Endothelial cell of umbilical vein (primary cell): ENCODE measurements around the gene ARHGAP31. TPM values are rescaled to one million over a fixed set of nuclear protein-coding genes. Genes with fewer than 3 reads are reported as not detected.

ENCODE experiments used
- BruUV-seq: library from RNA; stranded (reverse); fragments of 400-500 nt; replicated peaks from 2 replicates; lab custom pipeline; 2021; lab: Mats Ljungman, UMichigan
- CTCF ChIA-PET: fragments of 300-600, 350-600 bp; sonication (Branson Sonifier 250); formaldehyde crosslinking; loops from one replicate; lab custom pipeline; 2021; ENCODE audit warnings: antibody characterized with exemption, inconsistent platforms; lab: Charles Lee
- POLR2A ChIA-PET: fragments of 300-600, 350-600 bp; sonication (Branson Sonifier 250); formaldehyde crosslinking; loops from one replicate; lab custom pipeline; 2021; ENCODE audit warnings: antibody characterized with exemption, inconsistent platforms; lab: Charles Lee
- DNase-seq: peaks from one replicate; pipeline ENCODE4 v3.0.0-alpha.2; 2011; ENCODE audit warnings: low read depth, low spot score
- FAIRE-seq: peaks from 2 replicates; lab custom pipeline; 2011; peaks lifted over from hg19 to GRCh38; lab: Jason Lieb, UNC
- H2AFZ ChIP-seq: 2 replicates; pipeline ENCODE4 v1.6.0; 2012; ENCODE audit warnings: low read depth, low read length, control low read depth, inconsistent platforms
- H3K27ac ChIP-seq: 2 replicates; pipeline ENCODE4 v1.5.1; 2011; ENCODE audit warnings: low read depth, mild to moderate bottlenecking, control low read depth, low read length, moderate library complexity; ENCODE audit not compliant: insufficient read depth
- H3K27me3 ChIP-seq, 2 experiments: 2 replicates each; pipeline versions ENCODE4 v1.6.0 to v1.6.1; 2011; ENCODE audit warnings: low read length in 2 of 2, mixed read lengths in 1 of 2; ENCODE audit not compliant: control insufficient read depth in 2 of 2, insufficient read depth in 2 of 2
- H3K36me3 ChIP-seq, 2 experiments: 2 replicates in 1 of 2; 3 replicates in 1 of 2; pipeline ENCODE4 v1.5.1; 2011; ENCODE audit warnings: low read length in 2 of 2, mild to moderate bottlenecking in 1 of 2, moderate library complexity in 1 of 2; ENCODE audit not compliant: control insufficient read depth in 2 of 2, insufficient read depth in 2 of 2; ENCODE audit errors: extremely low read depth in 1 of 2
- H3K4me1 ChIP-seq: 3 replicates; pipeline ENCODE4 v1.5.1; 2011; ENCODE audit warnings: mild to moderate bottlenecking, low read length; ENCODE audit not compliant: control insufficient read depth, insufficient read depth; ENCODE audit errors: extremely low read depth
- H3K4me2 ChIP-seq: 2 replicates; pipeline ENCODE4 v1.6.1; 2011; ENCODE audit warnings: low read length, control low read depth, mixed read lengths; ENCODE audit not compliant: insufficient read depth
- H3K4me3 ChIP-seq, 3 experiments: fragments of 200-600 bp in 1 of 3; sonication (generic), shearing (Covaris generic) in 1 of 3; replicated peaks in 1 of 3; 2 replicates each; pipeline ENCODE4 v1.5.1; 2011 to 2016; ENCODE audit warnings: control low read depth in 3 of 3, low read length in 3 of 3, mild to moderate bottlenecking in 2 of 3, inconsistent platforms in 1 of 3, low read depth in 1 of 3, moderate library complexity in 1 of 3; ENCODE audit not compliant: insufficient read depth in 1 of 3
- H3K79me2 ChIP-seq: 2 replicates; pipeline ENCODE4 v1.6.0; 2012; ENCODE audit warnings: low read length, inconsistent platforms; ENCODE audit not compliant: control insufficient read depth, insufficient read depth
- H3K9ac ChIP-seq: replicated peaks from 2 replicates; pipeline ENCODE3; 2011; ENCODE audit warnings: low read length, control low read depth; ENCODE audit not compliant: insufficient read depth; ENCODE audit errors: extremely low read depth
- H3K9me1 ChIP-seq: replicated peaks from 3 replicates; pipeline ENCODE4 v1.6.0; 2011; ENCODE audit warnings: mild to moderate bottlenecking, low read length; ENCODE audit not compliant: control insufficient read depth, insufficient read depth; ENCODE audit errors: extremely low read depth
- H3K9me3 ChIP-seq: replicated peaks from 2 replicates; pipeline ENCODE4 v1.5.1; 2012; ENCODE audit warnings: low read length, inconsistent platforms; ENCODE audit not compliant: control insufficient read depth, insufficient read depth
- H4K20me1 ChIP-seq: replicated peaks from 2 replicates; pipeline ENCODE3; 2011; ENCODE audit warnings: mild to moderate bottlenecking, low read length; ENCODE audit not compliant: control insufficient read depth, insufficient read depth; ENCODE audit errors: extremely low read depth
- EZH2 ChIP-seq: IDR thresholded peaks from 2 replicates; pipeline ENCODE4 v1.6.1; 2012; ENCODE audit warnings: borderline replicate concordance, low read depth, mild to moderate bottlenecking, moderate library complexity, low read length, inconsistent platforms; ENCODE audit not compliant: severe bottlenecking
- FOS ChIP-seq: IDR thresholded peaks from 2 replicates; pipeline ENCODE4 v1.6.1; 2011; ENCODE audit warnings: mild to moderate bottlenecking, low read length, moderate library complexity, borderline replicate concordance; ENCODE audit not compliant: insufficient read depth
- GATA2 ChIP-seq: IDR thresholded peaks from 2 replicates; pipeline ENCODE4 v1.7.0; 2011; ENCODE audit warnings: low read depth, mild to moderate bottlenecking, moderate library complexity, mixed read lengths, low read length; ENCODE audit not compliant: insufficient read length, insufficient read depth
- JUN ChIP-seq: IDR thresholded peaks from 2 replicates; pipeline ENCODE4 v1.6.1; 2011; ENCODE audit warnings: borderline replicate concordance, low read depth; ENCODE audit not compliant: insufficient read length, insufficient read depth
- MYC ChIP-seq: IDR thresholded peaks from one replicate; pipeline ENCODE4 v1.6.1; 2011; ENCODE audit warnings: mild to moderate bottlenecking, low read depth, low read length
- POLR2A ChIP-seq: IDR thresholded peaks from 2 replicates; pipeline ENCODE4 v1.6.1; 2012; ENCODE audit warnings: low read depth, mild to moderate bottlenecking, control low read depth, low read length
- POLR2AphosphoS5 ChIP-seq: IDR thresholded peaks from 2 replicates; pipeline ENCODE4 v1.6.1; 2012; ENCODE audit warnings: low read depth, mild to moderate bottlenecking, control low read depth, low read length, moderate library complexity; ENCODE audit not compliant: insufficient read depth
- dilution Hi-C: fragments of 300-500 bp; cut with MboI; formaldehyde crosslinking; loops from one replicate; pipeline ENCODE4 v1.15.0; 2019; ENCODE audit warnings: low sequenced_read_pairs; ENCODE audit not compliant: extremely low pct_ligation_motif_present
- intact Hi-C: fragments of 100-400 bp; cut with micrococcal nuclease; formaldehyde crosslinking; loops from one replicate; pipeline ENCODE4 v1.10.0; 2022
- polyA plus RNA-seq, 4 experiments: library from polyadenylated mRNA; depleted of rRNA in 3 of 4; stranded (reverse) in 3 of 4; unstranded in 1 of 4; fragments of >200 nt; gene quantifications; 2 replicates each; pipeline versions ENCODE4 v1.2.1 to v1.2.3, GENCODE V29; 2011 to 2012; ENCODE audit warnings: missing spikeins in 1 of 4
- total RNA-seq: library from RNA; stranded (reverse); gene quantifications from 2 replicates; pipeline ENCODE4 v1.2.3, GENCODE V29; 2021
- TF ChIP-seq, protein P1 (sequence below): IDR thresholded peaks from 2 replicates; pipeline ENCODE4 v1.6.1; 2011; ENCODE audit not compliant: insufficient read depth, insufficient read length
- TF ChIP-seq, protein P2 (sequence below), 2 donors: IDR thresholded peaks; 1 replicate in 1 of 2; 2 replicates in 1 of 2; pipeline ENCODE4 v1.5.1; 2011; ENCODE audit warnings: low read length in 2 of 2, mild to moderate bottlenecking in 2 of 2, moderate library complexity in 2 of 2, control low read depth in 1 of 2, inconsistent platforms in 1 of 2, low read depth in 1 of 2; ENCODE audit not compliant: insufficient read depth in 1 of 2; ENCODE audit errors: extremely low read depth in 1 of 2

The ARHGAP31 gene
- total and polyA plus RNA-seq, 2 donors (not counting 3 experiments of a cell fraction or from before 2014, with no cell fraction given): 25.5 to 65.8 TPM

DNA sequence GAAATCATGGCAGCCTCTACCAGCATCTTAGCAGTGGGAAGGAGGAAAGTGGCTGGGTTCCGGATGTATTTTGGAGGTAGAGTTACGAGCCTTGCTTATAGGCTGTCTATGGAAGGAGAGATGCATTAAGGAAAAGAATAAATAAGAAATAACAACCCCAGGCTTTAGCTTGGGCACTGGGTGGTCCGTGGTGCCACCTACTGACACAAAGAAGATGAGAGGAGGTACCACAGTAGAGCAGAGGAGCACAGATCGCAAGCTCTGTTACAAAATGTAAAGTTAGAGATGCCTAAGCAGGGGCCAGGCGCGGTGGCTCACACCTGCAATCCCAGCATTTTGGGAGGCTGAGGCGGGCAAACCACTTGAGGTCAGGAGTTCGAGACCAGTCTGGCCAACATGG is 94.4 kb downstream of the ARHGAP31 start:
- H3K9ac ChIP-seq: no peak overlapping the region
- FAIRE-seq (no peak), DNase-seq (no peak)
- H3K9me3 ChIP-seq: no peaks in the 10 kb centered on the region
- H3K4me3 ChIP-seq: no peak overlapping the region
- no peaks in the 10 kb centered on the region for H3K27me3 ChIP-seq
- no peak overlapping the region for H3K4me2 ChIP-seq
- H2AFZ ChIP-seq: no peak overlapping the region
- no peak for TF ChIP-seq POLR2AphosphoS5
- TF ChIP-seq, protein P1, sequence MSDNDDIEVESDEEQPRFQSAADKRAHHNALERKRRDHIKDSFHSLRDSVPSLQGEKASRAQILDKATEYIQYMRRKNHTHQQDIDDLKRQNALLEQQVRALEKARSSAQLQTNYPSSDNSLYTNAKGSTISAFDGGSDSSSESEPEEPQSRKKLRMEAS: no peak
- no peak for TF ChIP-seq POLR2A
- no peak for TF ChIP-seq EZH2
- no peaks in the 10 kb centered on the region for H3K4me1 ChIP-seq
- H4K20me1 ChIP-seq: no peaks in the 10 kb centered on the region
- intact Hi-C loops: loop anchor here (1.0 kb wide), 1 partner anchor 113 kb away; no protein-coding TSS in a partner anchor
- H3K27ac ChIP-seq: no peak overlapping the region
- no peaks in the 10 kb centered on the region for H3K9me1 ChIP-seq
- H3K79me2 ChIP-seq: no peaks in the 10 kb centered on the region
- no TSS peak for BruUV-seq
- dilution Hi-C loops: no loop called here
- peaks cover 16 to 30% of the 10 kb centered on the region in 2 experiments for H3K36me3 ChIP-seq
- ChIA-PET CTCF (interaction anchor here (0.5 to 2.5 kb wide), 8 partner anchors 10 to 506 kb away, joined by 3 to 22 read pairs (median 3); no protein-coding TSS in a partner anchor), POLR2A (no interaction called here)

DNA sequence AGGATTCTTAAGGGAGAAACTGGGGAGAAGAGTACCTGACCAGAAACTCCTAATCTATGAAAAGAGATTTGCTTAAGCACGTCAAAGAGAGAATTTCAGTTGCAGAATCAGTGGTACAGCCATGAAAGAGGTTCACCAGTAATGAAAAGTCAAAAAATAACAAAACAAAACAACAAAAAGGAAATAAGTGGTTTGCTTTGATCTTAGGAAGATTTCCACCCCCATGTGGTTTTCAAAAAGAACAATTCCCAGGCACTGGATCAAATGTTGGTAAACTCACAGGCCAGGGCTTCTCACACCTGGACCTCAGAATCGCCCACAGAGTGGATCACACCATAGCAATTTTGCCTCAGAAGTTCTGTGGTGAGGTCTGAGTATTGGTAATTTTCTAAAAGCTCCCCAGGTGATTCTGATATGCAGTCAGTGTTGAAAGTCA is 101.8 kb downstream of the ARHGAP31 start:
- H3K9me3 ChIP-seq: no peaks in the 10 kb centered on the region
- no peaks in the 10 kb centered on the region for H3K9me1 ChIP-seq
- peaks cover 22 to 42% of the 10 kb centered on the region in 2 experiments for H3K36me3 ChIP-seq
- H3K27me3 ChIP-seq: no peaks in the 10 kb centered on the region
- no peaks in the 10 kb centered on the region for H3K4me1 ChIP-seq
- H3K27ac ChIP-seq: no peak overlapping the region
- TF ChIP-seq GATA2 (no peak), POLR2AphosphoS5 (no peak), JUN (no peak), EZH2 (no peak), FOS (no peak), MYC (no peak), POLR2A (no peak)
- TF ChIP-seq, protein P2, sequence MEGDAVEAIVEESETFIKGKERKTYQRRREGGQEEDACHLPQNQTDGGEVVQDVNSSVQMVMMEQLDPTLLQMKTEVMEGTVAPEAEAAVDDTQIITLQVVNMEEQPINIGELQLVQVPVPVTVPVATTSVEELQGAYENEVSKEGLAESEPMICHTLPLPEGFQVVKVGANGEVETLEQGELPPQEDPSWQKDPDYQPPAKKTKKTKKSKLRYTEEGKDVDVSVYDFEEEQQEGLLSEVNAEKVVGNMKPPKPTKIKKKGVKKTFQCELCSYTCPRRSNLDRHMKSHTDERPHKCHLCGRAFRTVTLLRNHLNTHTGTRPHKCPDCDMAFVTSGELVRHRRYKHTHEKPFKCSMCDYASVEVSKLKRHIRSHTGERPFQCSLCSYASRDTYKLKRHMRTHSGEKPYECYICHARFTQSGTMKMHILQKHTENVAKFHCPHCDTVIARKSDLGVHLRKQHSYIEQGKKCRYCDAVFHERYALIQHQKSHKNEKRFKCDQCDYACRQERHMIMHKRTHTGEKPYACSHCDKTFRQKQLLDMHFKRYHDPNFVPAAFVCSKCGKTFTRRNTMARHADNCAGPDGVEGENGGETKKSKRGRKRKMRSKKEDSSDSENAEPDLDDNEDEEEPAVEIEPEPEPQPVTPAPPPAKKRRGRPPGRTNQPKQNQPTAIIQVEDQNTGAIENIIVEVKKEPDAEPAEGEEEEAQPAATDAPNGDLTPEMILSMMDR (IDR thresholded peaks at IDR 0.05; ENCODE audit: extremely low read depth in 1 of 2, insufficient read depth in 1 of 2, low read depth in 1 of 2, low read length in 2 of 2): no peak
- TF ChIP-seq, protein P1: no peak
- no peak overlapping the region for H3K4me2 ChIP-seq
- dilution Hi-C loops: no loop called here
- no peak for DNase-seq
- no peak for FAIRE-seq
- no peak overlapping the region for H2AFZ ChIP-seq
- intact Hi-C loops: no loop called here
- H3K79me2 ChIP-seq: no peaks in the 10 kb centered on the region
- ChIA-PET CTCF (no interaction called here), POLR2A (no interaction called here)
- no TSS peak for BruUV-seq
- H3K9ac ChIP-seq: no peak overlapping the region
- no peaks in the 10 kb centered on the region for H4K20me1 ChIP-seq
- H3K4me3 ChIP-seq: no peak overlapping the region
